ENCODE results near the gene FRG2B. TPM values are rescaled to one million over a fixed set of nuclear protein-coding genes. Genes with fewer than 3 reads are reported as not detected.
"Not testable (repeated sequence)": the region's sequence is repeated elsewhere in the genome, so short reads cannot be mapped to it uniquely, and the experiment has no call there.

FRG2B gene
- total RNA-seq, 2 donors from 2014 or later: not detected

DNA sequence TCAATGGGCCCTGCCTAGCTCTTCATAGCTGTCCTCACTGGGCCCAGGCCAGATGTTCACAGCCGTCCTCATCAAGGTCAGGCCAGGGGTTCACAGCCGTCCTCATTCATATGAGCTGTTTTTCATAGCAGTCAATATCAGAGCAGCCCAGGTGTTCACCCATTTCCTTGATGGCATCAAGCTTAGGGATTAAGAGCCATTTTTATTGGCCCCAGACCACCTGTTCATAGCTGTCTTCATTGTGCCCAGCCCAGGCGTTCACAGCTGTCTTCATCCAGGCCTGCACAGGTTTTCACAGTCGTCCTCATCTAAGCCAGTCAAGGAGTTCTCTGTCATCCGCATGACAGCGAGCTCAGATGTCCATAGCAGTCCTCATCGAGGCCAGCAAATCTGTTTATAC is 9.4 kb downstream of the FRG2B start:
- H3K9me3 ChIP-seq (ENCODE audit: control insufficient read depth, low read length, poor library complexity, severe bottlenecking): no peaks in the 10 kb centered on the region
- H3K27ac Mint-ChIP-seq: no peak overlapping the region
- no peak overlapping the region for H3K4me3 Mint-ChIP-seq
- no peak for DNase-seq
- no peak for ATAC-seq
- no peaks in the 10 kb centered on the region for H3K4me1 Mint-ChIP-seq
- H3K27me3 Mint-ChIP-seq: peaks cover 29% of the 10 kb centered on the region
- no peaks in the 10 kb centered on the region for H3K36me3 Mint-ChIP-seq (ENCODE audit: low read depth)

GRCh38 chr10:133616371-133617130 is 10.0 kb downstream of the FRG2B start:
- no peaks in the 10 kb centered on the region for H3K4me1 Mint-ChIP-seq
- peaks cover 23% of the 10 kb centered on the region for H3K27me3 Mint-ChIP-seq
- no peak overlapping the region for H3K27ac Mint-ChIP-seq
- H3K4me3 Mint-ChIP-seq: no peak overlapping the region
- no peak for DNase-seq
- no peak for ATAC-seq
- H3K36me3 Mint-ChIP-seq (ENCODE audit: low read depth): no peaks in the 10 kb centered on the region
- no peaks in the 10 kb centered on the region for H3K9me3 ChIP-seq (ENCODE audit: control insufficient read depth, low read length, poor library complexity, severe bottlenecking)

- Mint-ChIP-seq H3K36me3 (ENCODE audit: low read depth) (no peaks in the 10 kb centered on the region), H3K4me1 (no peaks in the 10 kb centered on the region), H3K27ac (no peak overlapping the region), H3K4me3 (no peak overlapping the region), H3K27me3 (peaks cover 13% of the 10 kb centered on the region)
- H3K9me3 ChIP-seq (ENCODE audit: control insufficient read depth, low read length, poor library complexity, severe bottlenecking): no peaks in the 10 kb centered on the region
- no peak for DNase-seq
- ATAC-seq: no peak
These were observed 11.6 kb downstream of the FRG2B start for GRCh38 chr10:133614830-133615580.

GRCh38 chr10:133613699-133614098 is 12.9 kb downstream of the FRG2B start:
- Mint-ChIP-seq H3K27ac (no peak overlapping the region), H3K36me3 (ENCODE audit: low read depth) (no peaks in the 10 kb centered on the region), H3K27me3 (peaks cover 8% of the 10 kb centered on the region), H3K4me1 (no peaks in the 10 kb centered on the region), H3K4me3 (no peak overlapping the region)
- DNase-seq: no peak
- no peaks in the 10 kb centered on the region for H3K9me3 ChIP-seq (ENCODE audit: control insufficient read depth, low read length, poor library complexity, severe bottlenecking)
- no peak for ATAC-seq

DNA sequence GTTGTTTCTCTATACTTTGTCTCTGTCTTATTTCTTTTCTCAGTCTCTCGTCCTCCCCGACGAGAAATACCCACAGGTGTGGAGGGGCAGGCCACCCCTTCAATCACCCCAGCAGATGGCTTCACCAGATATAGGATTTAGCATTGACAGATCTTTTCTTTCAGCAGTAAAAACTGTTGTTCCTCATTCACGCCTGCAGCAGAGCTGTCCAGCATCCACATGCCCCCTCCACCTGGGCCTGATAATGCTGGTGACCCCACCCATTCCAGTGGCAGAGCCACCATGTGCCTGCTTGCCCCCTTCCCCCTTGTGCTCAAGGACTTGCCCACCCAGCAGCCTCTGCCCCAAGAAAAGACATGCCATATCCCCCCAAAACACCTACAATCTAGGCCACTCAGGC is 15.5 kb downstream of the FRG2B start:
- Mint-ChIP-seq H3K27ac (no peak overlapping the region), H3K27me3 (peaks cover 21% of the 10 kb centered on the region), H3K4me3 (no peak overlapping the region), H3K4me1 (no peaks in the 10 kb centered on the region), H3K36me3 (ENCODE audit: low read depth) (no peaks in the 10 kb centered on the region)
- ATAC-seq (no peak), DNase-seq (no peak)
- H3K9me3 ChIP-seq (ENCODE audit: control insufficient read depth, low read length, poor library complexity, severe bottlenecking): no peaks in the 10 kb centered on the region

DNA sequence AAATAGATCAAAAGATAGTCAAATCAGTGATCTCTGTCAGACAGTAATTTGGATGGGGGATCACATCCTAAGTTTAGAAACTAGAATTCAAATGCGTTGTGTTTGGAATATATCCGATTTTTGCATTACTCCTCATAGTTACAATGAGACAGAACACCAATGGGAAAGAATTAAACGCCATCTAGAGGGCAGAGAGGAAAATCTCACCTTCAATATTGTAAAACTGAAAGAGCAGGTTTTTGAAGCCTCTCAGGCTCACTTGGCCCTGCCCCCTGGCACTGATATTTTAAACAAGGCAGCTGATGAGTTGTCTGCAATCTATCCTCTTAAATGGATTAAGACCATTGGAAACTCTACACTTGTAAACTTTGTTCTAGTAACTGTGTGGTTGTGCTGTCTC is 17.7 kb downstream of the FRG2B start:
- no peaks in the 10 kb centered on the region for H3K36me3 Mint-ChIP-seq (ENCODE audit: low read depth)
- H3K27ac Mint-ChIP-seq: no peak overlapping the region
- DNase-seq (no peak), ATAC-seq (no peak)
- H3K9me3 ChIP-seq (ENCODE audit: control insufficient read depth, low read length, poor library complexity, severe bottlenecking): no peaks in the 10 kb centered on the region
- no peak overlapping the region for H3K4me3 Mint-ChIP-seq
- H3K4me1 Mint-ChIP-seq: no peaks in the 10 kb centered on the region
- peaks cover 37% of the 10 kb centered on the region for H3K27me3 Mint-ChIP-seq

GRCh38 chr10:133603434-133603833 is 23.2 kb downstream of the FRG2B start:
- H3K4me3 Mint-ChIP-seq; H3K27ac Mint-ChIP-seq; H3K9me3 ChIP-seq (ENCODE audit: control insufficient read depth, low read length, poor library complexity, severe bottlenecking); H3K4me1 Mint-ChIP-seq; H3K36me3 Mint-ChIP-seq (ENCODE audit: low read depth); DNase-seq; ATAC-seq: not testable (repeated sequence)
- H3K27me3 Mint-ChIP-seq: peaks cover 71% of the 10 kb centered on the region

GRCh38 chr10:133600657-133601056 is 25.9 kb downstream of the FRG2B start:
- H3K4me3 Mint-ChIP-seq: no peak overlapping the region
- H3K27ac Mint-ChIP-seq: no peak overlapping the region
- no peaks in the 10 kb centered on the region for H3K9me3 ChIP-seq (ENCODE audit: control insufficient read depth, low read length, poor library complexity, severe bottlenecking)
- ATAC-seq (no peak), DNase-seq (no peak)
- no peaks in the 10 kb centered on the region for H3K36me3 Mint-ChIP-seq (ENCODE audit: low read depth)
- H3K4me1 Mint-ChIP-seq: peaks cover 3% of the 10 kb centered on the region
- H3K27me3 Mint-ChIP-seq: peaks cover 82% of the 10 kb centered on the region

- peaks cover 85% of the 10 kb centered on the region for H3K27me3 Mint-ChIP-seq
- not testable (repeated sequence) for H3K27ac Mint-ChIP-seq; H3K9me3 ChIP-seq (ENCODE audit: control insufficient read depth, low read length, poor library complexity, severe bottlenecking); H3K4me1 Mint-ChIP-seq; ATAC-seq; DNase-seq; H3K4me3 Mint-ChIP-seq; H3K36me3 Mint-ChIP-seq (ENCODE audit: low read depth)
These were observed 26.7 kb downstream of the FRG2B start for GRCh38 chr10:133599869-133600268.

GRCh38 chr10:133592716-133593115 is 33.9 kb downstream of the FRG2B start:
- Mint-ChIP-seq H3K4me3 (no peak overlapping the region), H3K4me1 (no peaks in the 10 kb centered on the region), H3K36me3 (ENCODE audit: low read depth) (peaks cover 2% of the 10 kb centered on the region), H3K27me3 (peaks cover 47% of the 10 kb centered on the region), H3K27ac (no peak overlapping the region)
- DNase-seq (no peak), ATAC-seq (no peak)
- no peaks in the 10 kb centered on the region for H3K9me3 ChIP-seq (ENCODE audit: control insufficient read depth, low read length, poor library complexity, severe bottlenecking)

DNA sequence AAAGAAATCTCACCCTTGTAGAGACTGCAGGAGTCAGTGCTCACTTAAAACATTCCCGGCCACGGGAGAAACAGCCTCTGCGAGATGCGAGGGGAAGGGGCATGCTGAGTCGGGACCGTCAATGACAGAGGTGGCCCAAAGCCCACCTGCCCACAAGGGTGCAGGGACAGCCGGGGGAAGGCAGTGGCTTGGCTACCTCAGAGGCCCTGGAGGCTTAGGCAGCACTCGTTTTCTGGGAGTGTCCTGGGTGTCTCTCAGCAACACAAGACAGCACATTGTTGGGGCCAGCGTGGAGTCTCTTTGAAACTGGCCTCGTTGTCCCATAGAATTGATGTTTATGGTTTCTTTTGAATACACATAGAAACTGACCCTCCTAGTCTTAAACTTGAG is 35.6 kb downstream of the FRG2B start:
- no peak overlapping the region for H3K27ac Mint-ChIP-seq
- no peak overlapping the region for H3K4me3 Mint-ChIP-seq
- H3K9me3 ChIP-seq (ENCODE audit: control insufficient read depth, low read length, poor library complexity, severe bottlenecking): no peaks in the 10 kb centered on the region
- DNase-seq: no peak
- ATAC-seq: no peak
- peaks cover 32% of the 10 kb centered on the region for H3K27me3 Mint-ChIP-seq
- peaks cover 2% of the 10 kb centered on the region for H3K36me3 Mint-ChIP-seq (ENCODE audit: low read depth)
- H3K4me1 Mint-ChIP-seq: no peaks in the 10 kb centered on the region

GRCh38 chr10:133590226-133590969 is 36.2 kb downstream of the FRG2B start:
- Mint-ChIP-seq H3K36me3 (ENCODE audit: low read depth) (peaks cover 2% of the 10 kb centered on the region), H3K27me3 (peaks cover 26% of the 10 kb centered on the region), H3K4me1 (no peaks in the 10 kb centered on the region), H3K27ac (no peak overlapping the region), H3K4me3 (no peak overlapping the region)
- no peak for ATAC-seq
- no peaks in the 10 kb centered on the region for H3K9me3 ChIP-seq (ENCODE audit: control insufficient read depth, low read length, poor library complexity, severe bottlenecking)
- no peak for DNase-seq

- not testable (repeated sequence) for H3K36me3 Mint-ChIP-seq (ENCODE audit: low read depth); H3K27ac Mint-ChIP-seq; H3K4me3 Mint-ChIP-seq; ATAC-seq; DNase-seq; H3K4me1 Mint-ChIP-seq; H3K9me3 ChIP-seq (ENCODE audit: control insufficient read depth, low read length, poor library complexity, severe bottlenecking)
- peaks cover 12% of the 10 kb centered on the region for H3K27me3 Mint-ChIP-seq
These were observed 49.6 kb downstream of the FRG2B start for GRCh38 chr10:133577037-133577436.

All from T-helper 17 cell (primary cell).